Measurements from ENCODE around the gene PLD4. TPM values are rescaled to one million over a fixed set of nuclear protein-coding genes. Genes with fewer than 3 reads are reported as not detected.

The PLD4 gene
- total and polyA plus RNA-seq, 2 experiments from 2014 or later = not detected

DNA sequence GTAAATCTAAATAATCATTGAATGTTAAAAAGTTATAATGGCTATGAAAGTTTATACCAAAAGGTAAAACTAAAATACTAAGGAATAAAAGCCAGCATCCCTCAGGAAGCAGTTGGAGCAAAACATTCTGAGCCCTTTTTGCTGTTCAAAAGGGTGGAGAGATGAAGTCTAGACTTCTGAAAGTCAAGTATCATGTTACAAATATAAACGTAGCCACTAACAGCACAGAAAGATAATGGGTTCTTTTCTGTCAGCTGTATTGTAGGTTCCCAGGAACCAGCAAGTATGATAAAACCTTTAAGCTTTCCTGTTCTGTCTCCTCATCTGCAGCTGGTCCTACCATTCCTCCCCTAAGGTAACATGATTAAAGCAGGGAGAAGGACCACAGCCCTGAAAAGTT lies 16.4 kb upstream of the PLD4 start:
- Mint-ChIP-seq H3K36me3 (ENCODE audit: low read depth) (peaks cover 5% of the 10 kb centered on the region; the same call in 2 of the 3 replicates), H3K27ac (no peak overlapping the region), H3K4me3 (no peak overlapping the region), H3K9me3 (peaks cover 31% of the 10 kb centered on the region), H3K27me3 (ENCODE audit: insufficient read depth, low read depth, poor library complexity) (peaks cover 8% of the 10 kb centered on the region), H3K4me1 (no peaks in the 10 kb centered on the region)
- DNase-seq (ENCODE audit: low spot score) (no peak), ATAC-seq (no peak)
- no peaks in the 10 kb centered on the region for H3K79me2 ChIP-seq (replicated peaks; ENCODE audit: insufficient read depth)
- no peak overlapping the region for H3K27ac ChIP-seq (ENCODE audit: low read depth)
- H2AFZ ChIP-seq = no peak overlapping the region
- TF ChIP-seq, protein P1, sequence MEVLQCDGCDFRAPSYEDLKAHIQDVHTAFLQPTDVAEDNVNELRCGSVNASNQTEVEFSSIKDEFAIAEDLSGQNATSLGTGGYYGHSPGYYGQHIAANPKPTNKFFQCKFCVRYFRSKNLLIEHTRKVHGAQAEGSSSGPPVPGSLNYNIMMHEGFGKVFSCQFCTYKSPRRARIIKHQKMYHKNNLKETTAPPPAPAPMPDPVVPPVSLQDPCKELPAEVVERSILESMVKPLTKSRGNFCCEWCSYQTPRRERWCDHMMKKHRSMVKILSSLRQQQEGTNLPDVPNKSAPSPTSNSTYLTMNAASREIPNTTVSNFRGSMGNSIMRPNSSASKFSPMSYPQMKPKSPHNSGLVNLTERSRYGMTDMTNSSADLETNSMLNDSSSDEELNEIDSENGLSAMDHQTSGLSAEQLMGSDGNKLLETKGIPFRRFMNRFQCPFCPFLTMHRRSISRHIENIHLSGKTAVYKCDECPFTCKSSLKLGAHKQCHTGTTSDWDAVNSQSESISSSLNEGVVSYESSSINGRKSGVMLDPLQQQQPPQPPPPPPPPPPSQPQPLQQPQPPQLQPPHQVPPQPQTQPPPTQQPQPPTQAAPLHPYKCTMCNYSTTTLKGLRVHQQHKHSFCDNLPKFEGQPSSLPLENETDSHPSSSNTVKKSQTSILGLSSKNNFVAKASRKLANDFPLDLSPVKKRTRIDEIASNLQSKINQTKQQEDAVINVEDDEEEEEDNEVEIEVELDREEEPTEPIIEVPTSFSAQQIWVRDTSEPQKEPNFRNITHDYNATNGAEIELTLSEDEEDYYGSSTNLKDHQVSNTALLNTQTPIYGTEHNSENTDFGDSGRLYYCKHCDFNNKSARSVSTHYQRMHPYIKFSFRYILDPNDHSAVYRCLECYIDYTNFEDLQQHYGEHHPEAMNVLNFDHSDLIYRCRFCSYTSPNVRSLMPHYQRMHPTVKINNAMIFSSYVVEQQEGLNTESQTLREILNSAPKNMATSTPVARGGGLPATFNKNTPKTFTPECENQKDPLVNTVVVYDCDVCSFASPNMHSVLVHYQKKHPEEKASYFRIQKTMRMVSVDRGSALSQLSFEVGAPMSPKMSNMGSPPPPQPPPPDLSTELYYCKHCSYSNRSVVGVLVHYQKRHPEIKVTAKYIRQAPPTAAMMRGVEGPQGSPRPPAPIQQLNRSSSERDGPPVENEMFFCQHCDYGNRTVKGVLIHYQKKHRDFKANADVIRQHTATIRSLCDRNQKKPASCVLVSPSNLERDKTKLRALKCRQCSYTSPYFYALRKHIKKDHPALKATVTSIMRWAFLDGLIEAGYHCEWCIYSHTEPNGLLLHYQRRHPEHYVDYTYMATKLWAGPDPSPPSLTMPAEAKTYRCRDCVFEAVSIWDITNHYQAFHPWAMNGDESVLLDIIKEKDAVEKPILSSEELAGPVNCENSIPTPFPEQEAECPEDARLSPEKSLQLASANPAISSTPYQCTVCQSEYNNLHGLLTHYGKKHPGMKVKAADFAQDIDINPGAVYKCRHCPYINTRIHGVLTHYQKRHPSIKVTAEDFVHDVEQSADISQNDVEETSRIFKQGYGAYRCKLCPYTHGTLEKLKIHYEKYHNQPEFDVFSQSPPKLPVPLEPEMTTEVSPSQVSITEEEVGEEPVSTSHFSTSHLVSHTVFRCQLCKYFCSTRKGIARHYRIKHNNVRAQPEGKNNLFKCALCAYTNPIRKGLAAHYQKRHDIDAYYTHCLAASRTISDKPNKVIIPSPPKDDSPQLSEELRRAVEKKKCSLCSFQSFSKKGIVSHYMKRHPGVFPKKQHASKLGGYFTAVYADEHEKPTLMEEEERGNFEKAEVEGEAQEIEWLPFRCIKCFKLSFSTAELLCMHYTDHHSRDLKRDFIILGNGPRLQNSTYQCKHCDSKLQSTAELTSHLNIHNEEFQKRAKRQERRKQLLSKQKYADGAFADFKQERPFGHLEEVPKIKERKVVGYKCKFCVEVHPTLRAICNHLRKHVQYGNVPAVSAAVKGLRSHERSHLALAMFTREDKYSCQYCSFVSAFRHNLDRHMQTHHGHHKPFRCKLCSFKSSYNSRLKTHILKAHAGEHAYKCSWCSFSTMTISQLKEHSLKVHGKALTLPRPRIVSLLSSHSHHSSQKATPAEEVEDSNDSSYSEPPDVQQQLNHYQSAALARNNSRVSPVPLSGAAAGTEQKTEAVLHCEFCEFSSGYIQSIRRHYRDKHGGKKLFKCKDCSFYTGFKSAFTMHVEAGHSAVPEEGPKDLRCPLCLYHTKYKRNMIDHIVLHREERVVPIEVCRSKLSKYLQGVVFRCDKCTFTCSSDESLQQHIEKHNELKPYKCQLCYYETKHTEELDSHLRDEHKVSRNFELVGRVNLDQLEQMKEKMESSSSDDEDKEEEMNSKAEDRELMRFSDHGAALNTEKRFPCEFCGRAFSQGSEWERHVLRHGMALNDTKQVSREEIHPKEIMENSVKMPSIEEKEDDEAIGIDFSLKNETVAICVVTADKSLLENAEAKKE (CRISPR knock-in tag; IDR thresholded peaks at IDR 0.05) = no peak
- no peak for TF ChIP-seq EZH2phosphoT487 (IDR thresholded peaks at IDR 0.05; ENCODE audit: unreplicated experiment)
- no peak for TF ChIP-seq STAT1 (IDR thresholded peaks at IDR 0.05; ENCODE audit: unreplicated experiment)
- TF ChIP-seq NANOG (IDR thresholded peaks at IDR 0.05; ENCODE audit: borderline replicate concordance) = no peak
- TF ChIP-seq JUNB (IDR thresholded peaks at IDR 0.05; ENCODE audit: unreplicated experiment) = no peak
- TF ChIP-seq, protein P2, sequence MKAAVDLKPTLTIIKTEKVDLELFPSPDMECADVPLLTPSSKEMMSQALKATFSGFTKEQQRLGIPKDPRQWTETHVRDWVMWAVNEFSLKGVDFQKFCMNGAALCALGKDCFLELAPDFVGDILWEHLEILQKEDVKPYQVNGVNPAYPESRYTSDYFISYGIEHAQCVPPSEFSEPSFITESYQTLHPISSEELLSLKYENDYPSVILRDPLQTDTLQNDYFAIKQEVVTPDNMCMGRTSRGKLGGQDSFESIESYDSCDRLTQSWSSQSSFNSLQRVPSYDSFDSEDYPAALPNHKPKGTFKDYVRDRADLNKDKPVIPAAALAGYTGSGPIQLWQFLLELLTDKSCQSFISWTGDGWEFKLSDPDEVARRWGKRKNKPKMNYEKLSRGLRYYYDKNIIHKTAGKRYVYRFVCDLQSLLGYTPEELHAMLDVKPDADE (IDR thresholded peaks at IDR 0.05) = no peak
- TF ChIP-seq CREB1 (CRISPR knock-in tag; IDR thresholded peaks at IDR 0.05; ENCODE audit: low read depth) = no peak
- no peak for TF ChIP-seq ZNF331 (CRISPR knock-in tag; IDR thresholded peaks at IDR 0.05; ENCODE audit: low read depth)
- TF ChIP-seq ZNF114 (CRISPR knock-in tag; IDR thresholded peaks at IDR 0.05) = no peak
- no peak for TF ChIP-seq POLR2AphosphoS5 (IDR thresholded peaks at IDR 0.05; ENCODE audit: low read depth)
- no peaks in the 10 kb centered on the region for H3F3A ChIP-seq (replicated peaks; ENCODE audit: low read depth)
- no peaks in the 10 kb centered on the region for H3K9me2 ChIP-seq (ENCODE audit: insufficient read depth)
- H3K4me1 ChIP-seq (ENCODE audit: insufficient read depth) = no peaks in the 10 kb centered on the region
- H3K36me3 ChIP-seq (ENCODE audit: insufficient read depth) = no peaks in the 10 kb centered on the region
- no peak overlapping the region for H3K4me3 ChIP-seq
- H3K4me2 ChIP-seq = no peak overlapping the region
- H3K27me3 ChIP-seq (ENCODE audit: insufficient read depth) = no peaks in the 10 kb centered on the region
- no peaks in the 10 kb centered on the region for H4K20me1 ChIP-seq (replicated peaks; ENCODE audit: insufficient read depth)
